K562 (cell line): ENCODE data around the gene PIK3R1. TPM values are rescaled to one million over a fixed set of nuclear protein-coding genes. Genes with fewer than 3 reads are reported as not detected.

Experiments used
- AFF1 ChIP-seq, 2 experiments: fragments of 450-650 bp; IDR thresholded peaks; 2 replicates each; pipeline ENCODE4 v1.6.1; 2018; ENCODE audit warnings: mild to moderate bottlenecking in 2 of 2, low read depth in 1 of 2; ENCODE audit not compliant: partially characterized antibody in 2 of 2
- ARID1B ChIP-seq: fragments of 450-650 bp; IDR thresholded peaks from 2 replicates; pipeline ENCODE4 v1.6.1; 2016; ENCODE audit warnings: antibody characterized with exemption, mild to moderate bottlenecking, inconsistent platforms
- BHLHE40 ChIP-seq: IDR thresholded peaks from 2 replicates; pipeline ENCODE4 v1.6.1; 2011; ENCODE audit warnings: low read length, improper control_type of control experiment
- CHD4 ChIP-seq: fragments of 200-600 bp; sonication (generic); IDR thresholded peaks from 3 replicates; pipeline ENCODE4 v1.6.1; 2012; ENCODE audit warnings: low read depth, mild to moderate bottlenecking, mixed read lengths, low read length, inconsistent platforms; ENCODE audit not compliant: insufficient read depth, insufficient replicate concordance, poor library complexity, severe bottlenecking
- CREM ChIP-seq: IDR thresholded peaks from 2 replicates; pipeline ENCODE4 v1.6.1; 2014; ENCODE audit warnings: antibody characterized with exemption, low read depth
- CUX1 ChIP-seq: fragments of 200-800 bp; sonication (Bioruptor generic); IDR thresholded peaks from 2 replicates; pipeline ENCODE4 v1.6.1; 2016; ENCODE audit warnings: missing genetic modification characterization, missing compliant biosample characterization
- DACH1 ChIP-seq: fragments of 450-650 bp; IDR thresholded peaks from 2 replicates; pipeline ENCODE4 v1.6.1; 2018; ENCODE audit not compliant: partially characterized antibody
- ELF1 ChIP-seq: fragments of 200-800 bp; sonication (Bioruptor generic); IDR thresholded peaks from 2 replicates; pipeline ENCODE4 v1.6.1; 2016; ENCODE audit warnings: missing genetic modification characterization, missing compliant biosample characterization
- EWSR1 ChIP-seq: fragments of 450-650 bp; IDR thresholded peaks from 2 replicates; pipeline ENCODE4 v1.6.1; 2018; ENCODE audit warnings: borderline replicate concordance, mild to moderate bottlenecking, low read depth, moderate library complexity; ENCODE audit not compliant: partially characterized antibody
- FOSL1 ChIP-seq: fragments of 200-800 bp; sonication (Bioruptor generic); conservative IDR thresholded peaks from 2 replicates; pipeline ENCODE4 v1.6.1; 2016; ENCODE audit warnings: missing genetic modification characterization, missing compliant biosample characterization
- GABPB1 ChIP-seq: sonication (generic); formaldehyde crosslinking; IDR thresholded peaks from 2 replicates; pipeline ENCODE4 v1.8.0; 2022; ENCODE audit warnings: mild to moderate bottlenecking, missing genetic modification reagents
- HDAC6 ChIP-seq: IDR thresholded peaks from 2 replicates; pipeline ENCODE4 v1.6.1; 2012; ENCODE audit warnings: low read depth, mild to moderate bottlenecking, control low read depth, inconsistent platforms, low read length, moderate library complexity
- HNRNPK ChIP-seq: fragments of 200-400 bp; formaldehyde crosslinking; IDR thresholded peaks from one replicate; pipeline ENCODE4 v1.6.1; 2018; ENCODE audit warnings: mild to moderate bottlenecking, low read depth, low read length; ENCODE audit not compliant: poor library complexity, severe bottlenecking
- KDM2B ChIP-seq: fragments of 250-450 bp; sonication (Bioruptor Pico); IDR thresholded peaks from 2 replicates; pipeline ENCODE4 v1.8.0; 2021; ENCODE audit warnings: mild to moderate bottlenecking, moderate library complexity
- KLF1 ChIP-seq: fragments of 450-650 bp; IDR thresholded peaks from 2 replicates; pipeline ENCODE4 v1.6.1; 2016; ENCODE audit warnings: missing genetic modification characterization, missing compliant biosample characterization
- KLF10 ChIP-seq: fragments of 250-450 bp; sonication (Bioruptor Pico); IDR thresholded peaks from 2 replicates; pipeline ENCODE4 v1.6.1; 2021; ENCODE audit warnings: matching md5 sums
- KLF16 ChIP-seq: IDR thresholded peaks from 2 replicates; pipeline ENCODE4 v1.6.1; 2016; ENCODE audit warnings: antibody characterized with exemption
- MCM7 ChIP-seq, 2 experiments: fragments of 450-650 bp; IDR thresholded peaks; 2 replicates each; pipeline ENCODE4 v1.6.1; 2016 to 2018
- POLR3G ChIP-seq: IDR thresholded peaks from 2 replicates; pipeline ENCODE4 v1.6.1; 2011; ENCODE audit not compliant: insufficient read length, insufficient replicate concordance; ENCODE audit errors: extremely low read depth
- TCF7 ChIP-seq: sonication (generic); IDR thresholded peaks from 2 replicates; pipeline ENCODE4 v1.6.1; 2016; ENCODE audit warnings: antibody characterized with exemption, borderline replicate concordance
- WHSC1 ChIP-seq: IDR thresholded peaks from one replicate; pipeline ENCODE4 v1.6.1; 2012; ENCODE audit warnings: low read length, control low read depth, inconsistent platforms
- XRCC4 ChIP-seq: IDR thresholded peaks from one replicate; pipeline ENCODE4 v1.6.1; 2011; ENCODE audit not compliant: insufficient read depth, insufficient read length; ENCODE audit errors: extremely low read depth
- ZNF165 ChIP-seq: fragments of 250-450 bp; sonication (Bioruptor Pico); IDR thresholded peaks from 2 replicates; pipeline ENCODE4 v1.4.0; 2020; ENCODE audit warnings: borderline replicate concordance
- polyA plus RNA-seq, 8 experiments: library from polyadenylated mRNA; depleted of rRNA in 4 of 8; stranded (reverse) in 5 of 8; unstranded in 3 of 8; fragments of >200 nt; fragmentation: Nextera tagmentation in 2 of 8; fragmentation: Illumina TruSeq in 1 of 8; extraction: Ambion mirVana in 2 of 8; extraction: Trizol in 1 of 8; gene quantifications; 2 replicates each; pipeline versions ENCODE4 v1.2.1 to v1.2.3, GENCODE V29; 2011 to 2014; ENCODE audit warnings: inconsistent platforms in 1 of 8, missing spikeins in 1 of 8
- total RNA-seq, 7 experiments: library from RNA; depleted of rRNA in 6 of 7; stranded (reverse); fragments of >200 nt in 6 of 7; fragmentation: Illumina TruSeq in 2 of 7; extraction: Trizol in 2 of 7; gene quantifications; 2 replicates each; pipeline versions ENCODE4 v1.2.1 to v1.2.3, GENCODE V29; 2011 to 2021; ENCODE audit warnings: low replicate concordance in 1 of 7

The PIK3R1 gene
- total and polyA plus RNA-seq, 9 of the 15 experiments (the other 6 are each of a cell fraction or from before 2014, with no cell fraction given), result 1.1 to 9.7 (median 4.8) TPM

GRCh38 chr5:68316469-68316868 is 100.9 kb downstream of the PIK3R1 start (continued):
- TF ChIP-seq AFF1 (IDR thresholded peaks at IDR 0.05; ENCODE audit: low read depth in 1 of 2, partially characterized antibody in 2 of 2) (no peak), CUX1 (no peak), ARID1B (peak; percentile 84), FOSL1 (tag) (0 out of 2 replicates have a peak, but pooled peaks have one; percentile 33), TCF7 (no peak), ZNF165 (CRISPR knock-in tag) (no peak), WHSC1 (no peak), ELF1 (tag) (no peak), MCM7 (IDR thresholded peaks at IDR 0.05) (no peak), KLF10 (no peak), KLF16 (no peak), KDM2B (CRISPR knock-in tag) (no peak), XRCC4 (no peak), BHLHE40 (no peak), KLF1 (no peak), CHD4 (no peak), EWSR1 (no peak), POLR3G (no peak), CREM (no peak), HNRNPK (no peak), DACH1 (peak; percentile 22), HDAC6 (no peak), GABPB1 (CRISPR knock-in tag) (no peak)
